Ishikawa (cell line): ENCODE results near the gene CCNJL.

ENCODE experiments used
- CEBPB ChIP-seq: IDR thresholded peaks from 2 replicates; pipeline ENCODE4 v1.6.1; 2012
- EGR1 ChIP-seq: IDR thresholded peaks from 2 replicates; pipeline ENCODE4 v1.6.1; 2012
- EP300 ChIP-seq: IDR thresholded peaks from 2 replicates; pipeline ENCODE4 v1.6.1; 2012; ENCODE audit warnings: borderline replicate concordance
- FOXM1 ChIP-seq: IDR thresholded peaks from 2 replicates; pipeline ENCODE4 v1.6.1; 2012; ENCODE audit warnings: low read depth, borderline replicate concordance
- MAX ChIP-seq: IDR thresholded peaks from 2 replicates; pipeline ENCODE4 v1.6.1; 2012
- NFIC ChIP-seq: IDR thresholded peaks from 2 replicates; pipeline ENCODE4 v1.6.1; 2012
- RAD21 ChIP-seq: IDR thresholded peaks from 2 replicates; pipeline ENCODE4 v1.6.1; 2012; ENCODE audit warnings: low read depth
- REST ChIP-seq: IDR thresholded peaks from 2 replicates; pipeline ENCODE4 v1.6.1; 2012; ENCODE audit warnings: low read depth, mild to moderate bottlenecking
- TAF1 ChIP-seq: IDR thresholded peaks from 2 replicates; pipeline ENCODE4 v1.6.1; 2012; ENCODE audit warnings: low read depth, mild to moderate bottlenecking
- TCF12 ChIP-seq: IDR thresholded peaks from 2 replicates; pipeline ENCODE4 v1.6.1; 2012; ENCODE audit warnings: low read depth
- TEAD4 ChIP-seq: IDR thresholded peaks from 2 replicates; pipeline ENCODE4 v1.6.1; 2012
- USF1 ChIP-seq: IDR thresholded peaks from 2 replicates; pipeline ENCODE4 v1.6.1; 2012
- YY1 ChIP-seq: IDR thresholded peaks from 2 replicates; pipeline ENCODE4 v1.6.1; 2012; ENCODE audit warnings: low read depth
- ZBTB7A ChIP-seq: IDR thresholded peaks from 2 replicates; pipeline ENCODE4 v1.6.1; 2012; ENCODE audit warnings: low read depth

- TF ChIP-seq EGR1 (no peak), FOXM1 (no peak), ZBTB7A (no peak), CEBPB (no peak), NFIC (no peak), REST (no peak), YY1 (no peak), EP300 (no peak), TEAD4 (no peak), TCF12 (no peak), MAX (no peak), TAF1 (no peak), RAD21 (no peak), USF1 (no peak)
These were observed 14.6 kb downstream of the CCNJL start for GRCh38 chr5:160297776-160298175.
